HepG2 (cell line): ENCODE data around the gene OR7D2. TPM values are rescaled to one million over a fixed set of nuclear protein-coding genes. Genes with fewer than 3 reads are reported as not detected.

Experiments used
- ATAC-seq: fragments of 200-7000 bp; cut with Tn5 transposase; 3 replicates; pipeline ENCODE4 v1.9.1; 2020; ENCODE audit warnings: mild to moderate bottlenecking, moderate library complexity
- Bru-seq: library from RNA; stranded (reverse); fragments of 400-500 nt; gene quantifications from one replicate; lab custom pipeline; 2021; lab: Mats Ljungman, UMichigan
- BruChase-seq, 2 experiments: library from RNA; stranded (reverse); fragments of 400-500 nt; gene quantifications; one replicate each; lab custom pipeline; 2021; lab: Mats Ljungman, UMichigan
- BruUV-seq: library from RNA; stranded (reverse); fragments of 400-500 nt; replicated peaks from 2 replicates; lab custom pipeline; 2021; lab: Mats Ljungman, UMichigan
- CTCF ChIA-PET: fragments of 300-600 bp; formaldehyde crosslinking; extraction: SDS; loops from one replicate; lab custom pipeline; 2021; ENCODE audit warnings: low total read pairs, inconsistent platforms, low intra/inter-chr PET ratio; lab: Yijun Ruan, JAX
- POLR2A ChIA-PET: fragments of 350-600 bp; sonication (Branson Sonifier 250); formaldehyde crosslinking; loops from one replicate; lab custom pipeline; 2020; ENCODE audit warnings: antibody characterized with exemption, inconsistent platforms; lab: Yijun Ruan, JAX
- DNase-seq: peaks from one replicate; pipeline ENCODE4 v3.0.0-alpha.2; 2015; ENCODE audit warnings: low spot score
- FAIRE-seq: peaks from 3 replicates; lab custom pipeline; 2011; peaks lifted over from hg19 to GRCh38; lab: Jason Lieb, UNC
- H2AFZ ChIP-seq: one replicate; pipeline ENCODE4 v1.6.1; 2011; ENCODE audit warnings: low read length, inconsistent platforms
- H3K27ac ChIP-seq: fragments of 300-600 bp; 3 replicates; pipeline ENCODE4 v1.8.0; 2011; ENCODE audit warnings: mixed run types, mild to moderate bottlenecking, mixed read lengths, low read length, inconsistent platforms; ENCODE audit not compliant: insufficient read depth; ENCODE audit errors: extremely low read length
- H3K27me3 ChIP-seq, 2 experiments: fragments of 200-600 bp in 1 of 2; 2 replicates in 1 of 2; 3 replicates in 1 of 2; pipeline versions ENCODE4 v1.6.0 to v1.8.0; 2011; ENCODE audit warnings: low read length in 2 of 2, mild to moderate bottlenecking in 2 of 2, moderate library complexity in 2 of 2, inconsistent platforms in 1 of 2; ENCODE audit not compliant: insufficient read depth in 2 of 2, control insufficient read depth in 1 of 2
- H3K36me3 ChIP-seq, 2 experiments: fragments of 200-600 bp in 1 of 2; replicated peaks in 1 of 2; 2 replicates in 1 of 2; 3 replicates in 1 of 2; pipeline versions ENCODE4 v1.5.1 to v1.8.0; 2011; ENCODE audit warnings: low read length in 2 of 2, inconsistent platforms in 1 of 2; ENCODE audit not compliant: insufficient read depth in 2 of 2, control insufficient read depth in 1 of 2
- H3K4me1 ChIP-seq: 2 replicates; pipeline ENCODE4 v1.5.1; 2012; ENCODE audit warnings: low read length, inconsistent platforms; ENCODE audit not compliant: insufficient read depth
- H3K4me2 ChIP-seq: 2 replicates; pipeline ENCODE4 v1.6.0; 2011; ENCODE audit warnings: low read depth, low read length, inconsistent platforms
- H3K4me3 ChIP-seq, 3 experiments: fragments of 200-600 bp in 1 of 3; sonication (generic), shearing (Covaris generic) in 1 of 3; replicated peaks in 1 of 3; 2 replicates each; pipeline ENCODE4 v1.5.1; 2011 to 2016; ENCODE audit warnings: low read length in 3 of 3, inconsistent platforms in 2 of 3, low read depth in 2 of 3, mild to moderate bottlenecking in 2 of 3, control low read depth in 1 of 3, mixed read lengths in 1 of 3; ENCODE audit not compliant: insufficient read depth in 1 of 3
- H3K79me2 ChIP-seq: one replicate; pipeline ENCODE4 v1.6.1; 2011; ENCODE audit warnings: low read length, inconsistent platforms; ENCODE audit not compliant: insufficient read depth
- H3K9ac ChIP-seq: 2 replicates; pipeline ENCODE4 v1.6.0; 2011; ENCODE audit warnings: mild to moderate bottlenecking, low read depth, low read length, inconsistent platforms; ENCODE audit not compliant: insufficient read depth
- H3K9me3 ChIP-seq: 2 replicates; pipeline ENCODE4 v1.5.1; 2012; ENCODE audit warnings: mild to moderate bottlenecking, low read length
- H4K20me1 ChIP-seq: 2 replicates; pipeline ENCODE4 v1.6.0; 2011; ENCODE audit warnings: inconsistent platforms, mild to moderate bottlenecking, low read length, moderate library complexity; ENCODE audit not compliant: insufficient read depth
- CREB1 ChIP-seq, 2 experiments: fragments of 450-650 bp in 1 of 2; IDR thresholded peaks; 2 replicates each; pipeline ENCODE4 v1.6.1; 2016 to 2017; ENCODE audit warnings: control low read depth in 1 of 2, mild to moderate bottlenecking in 1 of 2, missing compliant biosample characterization in 1 of 2, missing genetic modification characterization in 1 of 2
- NR1H2 ChIP-seq: sonication (generic); formaldehyde crosslinking; IDR thresholded peaks from 2 replicates; pipeline ENCODE4 v1.8.1; 2022; ENCODE audit warnings: low read depth, missing genetic modification reagents, borderline replicate concordance
- ZFP1 ChIP-seq: IDR thresholded peaks from 2 replicates; pipeline ENCODE4 v1.6.1; 2016
- WGBS: methylation state at CpG from one replicate; pipeline ENCODE4 v1.1.6; 2017; ENCODE audit warnings: low lambda C conversion rate; 5-methylcytosine and 5-hydroxymethylcytosine counted together
- in situ Hi-C: cut with HindIII; loops from 2 replicates; pipeline ENCODE4 v1.10.0; 2017; ENCODE audit warnings: low pct_unique_long_range_greater_than_20kb; ENCODE audit not compliant: extremely low pct_ligation_motif_present
- intact Hi-C: fragments of 100-400 bp; cut with micrococcal nuclease; formaldehyde crosslinking; loops from one replicate; pipeline ENCODE4 v1.10.0; 2022; ENCODE audit not compliant: unreplicated experiment
- long read RNA-seq, 2 experiments: library from RNA in 1 of 2; library from polyadenylated mRNA in 1 of 2; stranded (forward) in 1 of 2; unstranded in 1 of 2; transcript quantifications; one replicate each; pipeline ENCODE4 v2.0.0, GENCODE V29; 2019 to 2022
- polyA minus RNA-seq, 3 experiments: library from RNA; depleted of rRNA, polyadenylated mRNA; stranded (reverse); fragments of >200 nt; gene quantifications; 2 replicates each; pipeline ENCODE4 v1.2.3, GENCODE V29; 2011; ENCODE audit warnings: low replicate concordance in 1 of 3
- polyA plus RNA-seq, 8 experiments: library from polyadenylated mRNA; depleted of rRNA in 3 of 8; stranded (reverse) in 7 of 8; unstranded in 1 of 8; fragments of >200 nt; fragmentation: Illumina TruSeq in 4 of 8; extraction: Trizol in 4 of 8; gene quantifications; 2 replicates each; pipeline versions ENCODE4 v1.2.1 to v1.2.3, GENCODE V29; 2011 to 2016; ENCODE audit warnings: low read depth in 4 of 8, missing spikeins in 1 of 8, mixed read lengths in 1 of 8; ENCODE audit not compliant: insufficient read depth in 1 of 8
- total RNA-seq, 5 experiments: library from RNA; depleted of rRNA; stranded (reverse); fragments of >200 nt; fragmentation: Illumina TruSeq; extraction: Trizol; gene quantifications; 2 replicates each; pipeline ENCODE4 v1.2.3, GENCODE V29; 2016; ENCODE audit warnings: low read depth in 1 of 5

The OR7D2 gene
- total RNA-seq (2016; rRNA removed; fragmentation: Illumina TruSeq; extraction: Trizol), result not detected in 2 replicates
- not detected in 2 replicates for total RNA-seq (2016; cell fraction: cytosol; rRNA removed; fragmentation: Illumina TruSeq; extraction: Trizol; ENCODE audit: low read depth)
- not detected in 2 replicates for total RNA-seq (2016; cell fraction: insoluble cytoplasmic fraction; rRNA removed; fragmentation: Illumina TruSeq; extraction: Trizol)
- total RNA-seq (2016; cell fraction: membrane; rRNA removed; fragmentation: Illumina TruSeq; extraction: Trizol), result not detected in 2 replicates
- total RNA-seq (2016; cell fraction: nucleus; rRNA removed; fragmentation: Illumina TruSeq; extraction: Trizol), result not detected in 2 replicates
- 0.01 and 0.07 TPM in 2 replicates for polyA plus RNA-seq (2011; rRNA removed)
- polyA plus RNA-seq (2011; cell fraction: cytosol; rRNA removed), result 0.01 and 0.03 TPM in 2 replicates
- polyA plus RNA-seq (2011; cell fraction: nucleus; rRNA removed), result 0.05 TPM in 2 replicates
- not detected in 2 replicates for polyA plus RNA-seq (2012)
- not detected in 2 replicates for polyA plus RNA-seq (2016; cell fraction: cytosol; fragmentation: Illumina TruSeq; extraction: Trizol; ENCODE audit: low read depth)
- not detected in 2 replicates for polyA plus RNA-seq (2016; cell fraction: insoluble cytoplasmic fraction; fragmentation: Illumina TruSeq; extraction: Trizol; ENCODE audit: low read depth)
- not detected in 2 replicates for polyA plus RNA-seq (2016; cell fraction: membrane; fragmentation: Illumina TruSeq; extraction: Trizol; ENCODE audit: low read depth)
- not detected in 2 replicates for polyA plus RNA-seq (2016; cell fraction: nucleus; fragmentation: Illumina TruSeq; extraction: Trizol; ENCODE audit: insufficient read depth, low read depth)
- polyA minus RNA-seq (2011; rRNA and poly(A)+ RNA removed; ENCODE audit: low replicate concordance), result 0.12 and 0.18 TPM in 2 replicates
- not detected in 2 replicates for polyA minus RNA-seq (2011; cell fraction: cytosol; rRNA and poly(A)+ RNA removed)
- not detected in 2 replicates for polyA minus RNA-seq (2011; cell fraction: nucleus; rRNA and poly(A)+ RNA removed)
- Bru-seq, nascent RNA, result percentile 12 among the genes with signal in this experiment
- BruChase-seq, experiment 1, labeled RNA remaining after a 6-hour chase, result percentile 37 among the genes with signal in this experiment
- percentile 38 among the genes with signal in this experiment for BruChase-seq, experiment 2, labeled RNA remaining after a 2-hour chase
- long read RNA-seq, experiment 1, result 0 reads
- long read RNA-seq, experiment 2, result 0 reads

DNA sequence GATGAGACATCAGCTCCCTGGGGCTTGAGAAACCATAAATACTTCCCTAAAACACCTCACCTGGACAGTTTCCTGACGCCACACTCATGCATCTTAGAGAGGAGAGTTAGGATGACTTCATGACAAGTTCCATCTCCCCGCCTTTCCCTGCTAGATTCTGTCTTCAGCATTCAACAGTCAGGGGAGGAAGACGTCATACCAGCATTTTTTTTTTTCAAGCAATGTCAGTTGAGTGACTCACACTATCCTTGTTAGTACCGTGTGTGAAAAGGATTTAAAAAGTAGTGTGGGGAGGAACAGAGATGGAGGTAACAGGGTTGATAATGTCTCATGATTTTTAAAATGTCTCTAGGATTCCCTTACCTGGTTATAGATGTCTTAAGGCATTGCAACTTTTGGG, at the start of gene OR7D2:
Gene OR7D2, plus strand, starts transcription at position 79 of the 400 bp plus-strand sequence. CDS start 6,803 bp downstream, outside the sequence.
- H3K4me1 ChIP-seq, result no peaks in the 10 kb centered on the region
- peak; percentile 30; the same call in 1 of the 2 replicates for TF ChIP-seq CREB1 (IDR thresholded peaks at IDR 0.05)
- no peak for TF ChIP-seq CREB1 (CRISPR knock-in tag; IDR thresholded peaks at IDR 0.05)
- TF ChIP-seq NR1H2, result no peak
- TF ChIP-seq ZFP1 (CRISPR knock-in tag), result no peak
- no peak for ATAC-seq
- H3K27ac ChIP-seq, result no peak within 1 kb of the TSS
- POLR2A ChIA-PET, result no interaction called here
- H4K20me1 ChIP-seq, result no peaks in the 10 kb centered on the region
- H3K4me3 ChIP-seq, result no peak within 1 kb of the TSS
- H3K79me2 ChIP-seq, result no peaks in the 10 kb centered on the region
- in situ Hi-C loops, result no loop called here
- WGBS, result 1% methylated on average over 4 of the region's 4 CpGs
- BruUV-seq, result no TSS peak
- no peaks in the 10 kb centered on the region for H3K36me3 ChIP-seq
- H3K9ac ChIP-seq, result no peak within 1 kb of the TSS
- H3K27me3 ChIP-seq, result no peaks in the 10 kb centered on the region; a peak in 1 of 5 replicates
- CTCF ChIA-PET, result no interaction called here
- intact Hi-C loops, result no loop called here
- H3K4me2 ChIP-seq, result no peak within 1 kb of the TSS
- DNase-seq, result no peak
- H3K9me3 ChIP-seq, result no peaks in the 10 kb centered on the region
- FAIRE-seq, result no peak
- H2AFZ ChIP-seq, result no peak within 1 kb of the TSS
